ENCODE data around the gene MICAL2.

GRCh38 chr11:12143461-12144258 is 33.3 kb downstream of the MICAL2 start:
- TF ChIP-seq ZBTB49 (tag by site-specific recombination; IDR thresholded peaks at IDR 0.05; ENCODE audit: low read depth) = no peak
- TF ChIP-seq REST (tag by site-specific recombination; IDR thresholded peaks at IDR 0.05) = no peak
- TF ChIP-seq SALL2 (tag by site-specific recombination; IDR thresholded peaks at IDR 0.05; ENCODE audit: borderline replicate concordance) = no peak
- TF ChIP-seq, protein P1, sequence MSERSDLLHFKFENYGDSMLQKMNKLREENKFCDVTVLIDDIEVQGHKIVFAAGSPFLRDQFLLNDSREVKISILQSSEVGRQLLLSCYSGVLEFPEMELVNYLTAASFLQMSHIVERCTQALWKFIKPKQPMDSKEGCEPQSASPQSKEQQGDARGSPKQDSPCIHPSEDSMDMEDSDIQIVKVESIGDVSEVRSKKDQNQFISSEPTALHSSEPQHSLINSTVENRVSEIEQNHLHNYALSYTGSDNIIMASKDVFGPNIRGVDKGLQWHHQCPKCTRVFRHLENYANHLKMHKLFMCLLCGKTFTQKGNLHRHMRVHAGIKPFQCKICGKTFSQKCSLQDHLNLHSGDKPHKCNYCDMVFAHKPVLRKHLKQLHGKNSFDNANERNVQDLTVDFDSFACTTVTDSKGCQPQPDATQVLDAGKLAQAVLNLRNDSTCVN (tag by site-specific recombination; optimal IDR thresholded peaks at IDR 0.05) = no peak
- no peak for TF ChIP-seq YY1 (tag by site-specific recombination; IDR thresholded peaks at IDR 0.05)
- TF ChIP-seq ZNF146 (tag by site-specific recombination; IDR thresholded peaks at IDR 0.05) = no peak
- TF ChIP-seq, protein P2, sequence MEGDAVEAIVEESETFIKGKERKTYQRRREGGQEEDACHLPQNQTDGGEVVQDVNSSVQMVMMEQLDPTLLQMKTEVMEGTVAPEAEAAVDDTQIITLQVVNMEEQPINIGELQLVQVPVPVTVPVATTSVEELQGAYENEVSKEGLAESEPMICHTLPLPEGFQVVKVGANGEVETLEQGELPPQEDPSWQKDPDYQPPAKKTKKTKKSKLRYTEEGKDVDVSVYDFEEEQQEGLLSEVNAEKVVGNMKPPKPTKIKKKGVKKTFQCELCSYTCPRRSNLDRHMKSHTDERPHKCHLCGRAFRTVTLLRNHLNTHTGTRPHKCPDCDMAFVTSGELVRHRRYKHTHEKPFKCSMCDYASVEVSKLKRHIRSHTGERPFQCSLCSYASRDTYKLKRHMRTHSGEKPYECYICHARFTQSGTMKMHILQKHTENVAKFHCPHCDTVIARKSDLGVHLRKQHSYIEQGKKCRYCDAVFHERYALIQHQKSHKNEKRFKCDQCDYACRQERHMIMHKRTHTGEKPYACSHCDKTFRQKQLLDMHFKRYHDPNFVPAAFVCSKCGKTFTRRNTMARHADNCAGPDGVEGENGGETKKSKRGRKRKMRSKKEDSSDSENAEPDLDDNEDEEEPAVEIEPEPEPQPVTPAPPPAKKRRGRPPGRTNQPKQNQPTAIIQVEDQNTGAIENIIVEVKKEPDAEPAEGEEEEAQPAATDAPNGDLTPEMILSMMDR (tag by site-specific recombination; IDR thresholded peaks at IDR 0.05) = no peak
- no peak for TF ChIP-seq IKZF3 (tag by site-specific recombination; IDR thresholded peaks at IDR 0.05)
- no peak for TF ChIP-seq ZNF274 (IDR thresholded peaks at IDR 0.05; ENCODE audit: low read length)
- TF ChIP-seq ZNF274 (tag by site-specific recombination; IDR thresholded peaks at IDR 0.05; ENCODE audit: borderline replicate concordance) = no peak
- TF ChIP-seq, protein P3, sequence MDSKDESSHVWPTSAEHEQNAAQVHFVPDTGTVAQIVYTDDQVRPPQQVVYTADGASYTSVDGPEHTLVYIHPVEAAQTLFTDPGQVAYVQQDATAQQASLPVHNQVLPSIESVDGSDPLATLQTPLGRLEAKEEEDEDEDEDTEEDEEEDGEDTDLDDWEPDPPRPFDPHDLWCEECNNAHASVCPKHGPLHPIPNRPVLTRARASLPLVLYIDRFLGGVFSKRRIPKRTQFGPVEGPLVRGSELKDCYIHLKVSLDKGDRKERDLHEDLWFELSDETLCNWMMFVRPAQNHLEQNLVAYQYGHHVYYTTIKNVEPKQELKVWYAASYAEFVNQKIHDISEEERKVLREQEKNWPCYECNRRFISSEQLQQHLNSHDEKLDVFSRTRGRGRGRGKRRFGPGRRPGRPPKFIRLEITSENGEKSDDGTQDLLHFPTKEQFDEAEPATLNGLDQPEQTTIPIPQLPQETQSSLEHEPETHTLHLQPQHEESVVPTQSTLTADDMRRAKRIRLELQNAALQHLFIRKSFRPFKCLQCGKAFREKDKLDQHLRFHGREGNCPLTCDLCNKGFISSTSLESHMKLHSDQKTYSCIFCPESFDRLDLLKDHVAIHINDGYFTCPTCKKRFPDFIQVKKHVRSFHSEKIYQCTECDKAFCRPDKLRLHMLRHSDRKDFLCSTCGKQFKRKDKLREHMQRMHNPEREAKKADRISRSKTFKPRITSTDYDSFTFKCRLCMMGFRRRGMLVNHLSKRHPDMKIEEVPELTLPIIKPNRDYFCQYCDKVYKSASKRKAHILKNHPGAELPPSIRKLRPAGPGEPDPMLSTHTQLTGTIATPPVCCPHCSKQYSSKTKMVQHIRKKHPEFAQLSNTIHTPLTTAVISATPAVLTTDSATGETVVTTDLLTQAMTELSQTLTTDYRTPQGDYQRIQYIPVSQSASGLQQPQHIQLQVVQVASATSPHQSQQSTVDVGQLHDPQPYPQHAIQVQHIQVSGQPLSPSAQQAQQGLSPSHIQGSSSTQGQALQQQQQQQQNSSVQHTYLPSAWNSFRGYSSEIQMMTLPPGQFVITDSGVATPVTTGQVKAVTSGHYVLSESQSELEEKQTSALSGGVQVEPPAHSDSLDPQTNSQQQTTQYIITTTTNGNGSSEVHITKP (tag by site-specific recombination; IDR thresholded peaks at IDR 0.05) = no peak

Measured in HEK293 (cell line).